Head of caudate nucleus (tissue), 42 donors: ENCODE data around the gene DIP2C.
"Not testable (repeated sequence)": the region's sequence is repeated elsewhere in the genome, so short reads cannot be mapped to it uniquely, and the experiment has no call there.

Source experiments
- DNase-seq, 42 donors: peaks; one replicate each; pipeline versions ENCODE4 v3.0.0 to v3.0.0-alpha.2; 2020 to 2021; ENCODE audit warnings: mixed read lengths in 7 of 42
- intact Hi-C: fragments of 100-400 bp; cut with DNase I; formaldehyde crosslinking; loops from one replicate; pipeline ENCODE4 v1.15.0; 2022

Gene DIP2C

DNA sequence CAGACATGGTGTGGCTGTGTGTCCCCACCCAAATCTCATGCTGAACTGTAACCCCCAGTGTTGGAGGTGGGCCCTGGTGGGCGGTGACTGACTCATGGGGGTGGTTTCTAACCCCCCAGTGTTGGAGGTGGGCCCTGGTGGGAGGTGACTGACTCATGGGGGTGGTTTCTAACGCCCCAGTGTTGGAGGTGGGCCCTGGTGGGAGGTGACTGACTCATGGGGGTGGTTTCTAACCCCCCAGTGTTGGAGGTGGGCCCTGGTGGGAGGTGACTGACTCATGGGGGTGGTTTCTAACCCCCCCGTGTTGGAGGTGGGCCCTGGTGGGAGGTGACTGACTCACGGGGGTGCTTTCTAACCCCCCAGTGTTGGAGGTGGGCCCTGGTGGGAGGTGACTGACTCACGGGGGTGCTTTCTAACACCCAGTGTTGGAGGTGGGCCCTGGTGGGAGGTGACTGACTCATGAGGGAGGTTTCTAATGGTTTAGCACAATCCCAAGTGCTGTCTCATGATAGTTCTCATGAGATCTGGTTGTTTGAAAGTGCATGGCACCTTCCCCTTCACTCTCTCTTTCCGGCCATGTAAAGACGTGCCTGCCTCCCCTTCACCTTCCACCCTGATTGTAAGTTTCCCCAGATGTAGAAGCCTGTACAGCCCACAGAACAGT is 78.7 kb downstream of the DIP2C start:
- peak in 1 of 42 donors; percentile 21 for DNase-seq
- intact Hi-C loops: not testable (repeated sequence)

GRCh38 chr10:609868-610545 is 79.5 kb downstream of the DIP2C start:
- DNase-seq: peak in 2 of 42 donors; percentile 7 to 30
- intact Hi-C loops: no loop called here

GRCh38 chr10:609262-609658 is 80.2 kb downstream of the DIP2C start:
- intact Hi-C loops: no loop called here

DNA sequence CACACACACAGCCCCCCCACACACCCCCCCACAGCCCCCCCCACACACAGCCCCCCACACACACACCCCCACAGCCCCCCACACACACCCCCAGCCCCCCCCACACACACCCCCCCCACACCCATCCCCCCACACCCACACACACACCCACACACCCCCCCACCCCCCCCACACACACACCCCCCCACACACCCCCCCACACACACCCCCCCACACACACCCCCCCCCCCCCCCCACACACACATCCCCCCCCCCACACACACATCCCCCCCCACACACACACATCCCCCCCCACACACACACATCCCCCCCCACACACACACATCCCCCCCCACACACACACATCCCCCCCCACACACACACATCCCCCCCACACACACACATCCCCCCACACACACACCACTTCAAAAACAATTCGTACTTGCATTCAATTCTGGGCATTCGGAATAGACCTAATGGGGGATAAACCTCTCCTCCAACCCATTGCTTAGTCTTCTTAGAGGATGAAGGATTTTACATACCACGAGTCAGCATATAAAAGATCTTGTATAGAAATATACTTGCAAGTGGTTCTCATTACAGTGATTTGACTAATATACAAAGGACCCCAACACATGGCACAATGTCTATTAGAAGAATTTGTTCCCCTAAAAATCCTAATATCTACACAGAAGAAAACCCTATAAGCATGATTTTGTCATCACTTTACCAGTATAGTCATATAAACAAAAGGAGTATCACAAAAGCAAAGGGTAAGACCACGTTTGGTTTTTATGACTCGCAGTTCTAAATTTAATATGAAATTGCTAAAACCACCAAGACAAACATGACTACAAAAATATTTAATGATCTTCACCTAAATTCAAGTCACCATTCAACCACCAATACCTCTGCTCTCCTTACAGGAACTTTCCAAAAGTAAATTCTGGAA is 80.9 kb downstream of the DIP2C start:
- intact Hi-C loops: no loop called here
- DNase-seq: no peak

More at GRCh38 chr10:609262-609658, 80.2 kb downstream of the DIP2C start:
- no peak for DNase-seq

GRCh38 chr10:607545-608185 is 81.8 kb downstream of the DIP2C start:
- intact Hi-C loops: no loop called here
- DNase-seq: peak in 4 of 42 donors; percentile 32 to 45 (median 36)

GRCh38 chr10:606762-607544 is 82.5 kb downstream of the DIP2C start:
- peak in 2 of 42 donors; percentile 29 to 31 for DNase-seq
- intact Hi-C loops: no loop called here

DNA sequence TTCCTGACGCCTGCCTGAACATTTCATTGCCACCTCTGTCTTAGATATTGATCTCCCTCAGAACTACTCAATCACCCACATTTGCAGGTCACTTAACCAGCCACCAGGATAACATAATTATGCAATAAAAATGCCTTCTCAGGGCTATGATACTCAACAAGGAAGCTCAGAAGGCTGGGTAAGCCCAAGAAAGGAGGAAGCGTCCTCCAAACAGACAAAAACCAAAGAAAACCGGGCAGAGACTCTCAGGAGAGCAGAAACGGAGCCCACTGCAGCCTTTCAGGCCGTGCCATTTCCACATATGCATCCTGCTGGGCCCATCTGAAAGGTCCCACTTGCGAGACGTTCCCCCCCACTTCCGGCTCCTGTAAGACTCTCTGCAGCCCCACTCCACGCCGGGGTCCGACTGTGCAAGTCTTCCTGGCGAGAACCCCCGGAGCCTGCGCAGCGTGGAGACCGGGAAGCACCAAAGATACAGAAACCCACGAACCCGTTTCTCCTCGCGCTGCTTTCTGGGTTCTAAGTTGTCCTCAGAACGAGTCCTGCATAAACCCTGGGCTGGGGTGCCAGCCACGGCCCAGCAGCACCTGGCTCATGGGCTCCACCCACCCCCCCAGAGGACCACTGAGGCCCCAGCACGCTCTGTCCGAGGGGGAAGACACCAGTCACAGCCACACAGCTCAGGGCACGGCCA is 83.7 kb downstream of the DIP2C start:
- intact Hi-C loops: no loop called here

GRCh38 chr10:604716-605631 is 84.5 kb downstream of the DIP2C start:
- peak in 14 of 42 donors; percentile 1 to 64 (median 50) for DNase-seq
- intact Hi-C loops: no loop called here

More for the DNA sequence above, 83.7 kb downstream of the DIP2C start:
- peak in 1 of 42 donors; percentile 27 for DNase-seq

- DNase-seq: peak in 8 of 42 donors; percentile 2 to 27 (median 17)
- intact Hi-C loops: no loop called here
Measured at GRCh38 chr10:603745-604144, 85.7 kb downstream of the DIP2C start.

GRCh38 chr10:602391-603005 is 87.0 kb downstream of the DIP2C start:
- intact Hi-C loops: no loop called here
- DNase-seq: peak in 11 of 42 donors; percentile 2 to 27 (median 9)

- DNase-seq: peak in 8 of 42 donors; percentile 3 to 34 (median 12)
- intact Hi-C loops: no loop called here
Measured at GRCh38 chr10:601660-601963, 87.9 kb downstream of the DIP2C start.

GRCh38 chr10:600876-601659 is 88.4 kb downstream of the DIP2C start:
- DNase-seq: peak in 7 of 42 donors; percentile 3 to 25 (median 7)
- intact Hi-C loops: no loop called here

DNA sequence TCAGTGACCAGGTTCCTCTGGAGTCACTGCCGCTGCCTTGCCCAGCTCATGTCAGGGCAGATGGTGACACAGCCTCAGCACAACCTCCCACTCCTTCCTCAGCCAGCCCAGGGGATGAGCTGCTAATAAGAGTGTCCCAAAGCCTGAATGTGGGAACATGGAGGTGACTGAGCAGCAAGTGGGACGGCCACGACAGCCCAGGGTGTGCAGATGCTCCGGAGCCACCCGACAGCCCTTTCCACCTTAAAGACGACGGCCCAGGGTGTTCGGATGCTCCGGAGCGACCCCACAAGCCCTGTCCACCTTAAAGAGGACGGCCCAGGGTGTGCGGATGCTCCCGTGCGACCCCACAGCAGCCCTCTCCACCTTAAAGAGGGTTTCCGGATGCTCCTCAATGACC is 89.2 kb downstream of the DIP2C start:
- DNase-seq: peak in 9 of 42 donors; percentile 5 to 25 (median 12)
- intact Hi-C loops: no loop called here

DNA sequence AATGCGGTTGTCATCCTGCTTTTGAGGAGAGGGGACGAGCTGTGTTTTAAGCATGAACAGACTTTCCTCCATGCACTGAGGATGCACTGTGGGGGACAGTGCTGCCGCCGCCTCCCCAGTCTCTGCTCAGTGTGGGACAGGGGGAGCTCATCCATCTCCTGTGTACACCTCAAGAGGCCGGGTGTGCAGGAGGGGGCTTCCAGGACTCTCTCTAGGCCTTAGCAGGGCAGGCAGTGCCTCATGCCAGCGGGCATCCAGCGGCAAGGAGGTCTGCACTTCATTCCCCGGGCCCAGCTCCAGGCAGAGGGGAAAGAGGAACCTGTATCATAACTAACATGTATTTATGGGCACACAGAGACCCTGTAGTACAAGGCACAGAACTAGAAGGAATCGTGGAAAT is 89.7 kb downstream of the DIP2C start:
- intact Hi-C loops: no loop called here
- peak in 6 of 42 donors; percentile 0 to 19 (median 11) for DNase-seq

- peak in 8 of 42 donors; percentile 3 to 31 (median 6) for DNase-seq
- intact Hi-C loops: no loop called here
Measured at GRCh38 chr10:598415-599170, 90.9 kb downstream of the DIP2C start.
